ENCODE results near the gene FLT3.

Gene FLT3

GRCh38 chr13:27968316-27969081 lies 131.9 kb downstream of the FLT3 start (continued):
- no peak for TF ChIP-seq OSR2 (tag by site-specific recombination; IDR thresholded peaks at IDR 0.05)
- no peak for TF ChIP-seq ZNF362 (tag by site-specific recombination; IDR thresholded peaks at IDR 0.05)
- no peak for TF ChIP-seq ZNF112 (tag by site-specific recombination; IDR thresholded peaks at IDR 0.05)
- no peak for TF ChIP-seq ZNF677 (tag by site-specific recombination; IDR thresholded peaks at IDR 0.05)
- TF ChIP-seq ZNF530 (tag by site-specific recombination; IDR thresholded peaks at IDR 0.05; ENCODE audit: low read depth): no peak
- no peak for TF ChIP-seq ZNF311 (tag by site-specific recombination; IDR thresholded peaks at IDR 0.05; ENCODE audit: borderline replicate concordance)
- TF ChIP-seq TCF7L2 (IDR thresholded peaks at IDR 0.05; ENCODE audit: borderline replicate concordance, low read depth, low read length): no peak
- TF ChIP-seq ZNF211 (tag by site-specific recombination; IDR thresholded peaks at IDR 0.05; ENCODE audit: low read depth): no peak
- TF ChIP-seq IKZF3 (tag by site-specific recombination; IDR thresholded peaks at IDR 0.05): no peak
- TF ChIP-seq ZNF658 (tag by site-specific recombination; IDR thresholded peaks at IDR 0.05): no peak
- no peak for TF ChIP-seq ZNF830 (tag by site-specific recombination; IDR thresholded peaks at IDR 0.05; ENCODE audit: low read depth)
- no peak for TF ChIP-seq ZNF350 (tag by site-specific recombination; IDR thresholded peaks at IDR 0.05)
- peak; percentile 59; the same call in 1 of the 2 replicates for TF ChIP-seq PBX3 (CRISPR knock-in tag; IDR thresholded peaks at IDR 0.05)
- no peak for TF ChIP-seq ZNF324 (tag by site-specific recombination; IDR thresholded peaks at IDR 0.05)
- TF ChIP-seq ZNF513 (tag by site-specific recombination; IDR thresholded peaks at IDR 0.05): no peak
- peak; percentile 32 for TF ChIP-seq SCRT2 (tag by site-specific recombination; IDR thresholded peaks at IDR 0.05)
- no peak for TF ChIP-seq KLF9 (tag by site-specific recombination; IDR thresholded peaks at IDR 0.05; ENCODE audit: low read depth)
- TF ChIP-seq PATZ1 (tag by site-specific recombination; IDR thresholded peaks at IDR 0.05): peak; percentile 75; the same call in 1 of the 2 replicates
- peak; percentile 81; the same call in 1 of the 2 replicates for TF ChIP-seq ZFP37 (tag by site-specific recombination; IDR thresholded peaks at IDR 0.05)
- TF ChIP-seq ZNF302 (tag by site-specific recombination; IDR thresholded peaks at IDR 0.05; ENCODE audit: low read depth): no peak
- TF ChIP-seq ZNF292 (tag by site-specific recombination; IDR thresholded peaks at IDR 0.05; ENCODE audit: borderline replicate concordance, low read depth): no peak
- TF ChIP-seq ZNF600 (tag by site-specific recombination; IDR thresholded peaks at IDR 0.05): no peak
- TF ChIP-seq ZNF223 (tag by site-specific recombination; IDR thresholded peaks at IDR 0.05): no peak
- no peak for TF ChIP-seq ZNF214 (tag by site-specific recombination; IDR thresholded peaks at IDR 0.05; ENCODE audit: borderline replicate concordance)
- no peak for TF ChIP-seq ZBTB21 (tag by site-specific recombination; IDR thresholded peaks at IDR 0.05)
- no peak for TF ChIP-seq ZFP41 (tag by site-specific recombination; IDR thresholded peaks at IDR 0.05; ENCODE audit: borderline replicate concordance)
- peak; percentile 16; the same call in 1 of the 2 replicates for TF ChIP-seq ZBTB11 (tag by site-specific recombination; conservative IDR thresholded peaks at IDR 0.05; ENCODE audit: low read depth)
- TF ChIP-seq CTCF (tag by site-specific recombination; IDR thresholded peaks at IDR 0.05): peak; percentile 86
- TF ChIP-seq ZNF629 (tag by site-specific recombination; IDR thresholded peaks at IDR 0.05): no peak
